GM12873 (cell line): Measurements from ENCODE around the gene ADARB2.

ENCODE experiments used
- CTCF ChIP-seq: IDR thresholded peaks from 2 replicates; pipeline ENCODE4 v1.5.1; 2012; ENCODE audit warnings: low read depth, mild to moderate bottlenecking, moderate library complexity, low read length, control low read depth; ENCODE audit not compliant: insufficient read depth; ENCODE audit errors: missing control alignments

Gene ADARB2

DNA sequence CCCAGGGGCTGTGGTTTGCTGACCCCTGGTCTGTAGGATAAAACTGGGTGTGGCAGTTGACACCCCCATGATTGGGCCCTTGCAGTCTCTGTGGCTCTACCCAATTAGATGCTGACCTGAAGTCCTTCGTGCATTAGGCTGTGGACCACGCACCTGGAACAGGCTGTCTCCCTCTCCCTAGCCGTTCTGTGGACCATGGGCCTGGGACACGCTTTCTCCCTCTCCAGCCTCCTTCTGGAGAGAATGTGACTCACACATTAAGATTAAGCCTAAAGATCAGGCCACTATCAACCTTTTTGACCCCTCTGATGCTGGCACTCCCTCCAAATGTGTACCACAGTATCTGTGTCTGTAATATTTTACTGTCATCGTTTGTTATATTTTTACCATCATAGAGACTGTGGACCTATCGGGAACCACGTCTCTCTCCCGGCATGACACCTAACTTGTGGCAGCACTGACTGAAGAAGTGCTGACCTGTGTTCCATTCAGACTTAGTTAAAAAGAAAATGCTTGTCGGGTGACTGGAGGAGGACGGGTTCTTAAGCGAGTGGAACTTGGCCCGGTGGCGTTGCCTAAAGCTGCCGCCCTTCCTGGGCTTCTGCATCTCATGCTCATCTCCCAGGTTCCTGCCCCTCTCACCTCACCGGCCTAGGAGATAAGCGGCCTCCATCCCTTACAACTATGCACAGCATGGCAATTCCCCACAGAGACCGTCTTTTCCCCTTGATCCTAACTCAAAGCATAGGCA, 588.3 kb downstream of the ADARB2 start:
- TF ChIP-seq CTCF, result no peak

DNA sequence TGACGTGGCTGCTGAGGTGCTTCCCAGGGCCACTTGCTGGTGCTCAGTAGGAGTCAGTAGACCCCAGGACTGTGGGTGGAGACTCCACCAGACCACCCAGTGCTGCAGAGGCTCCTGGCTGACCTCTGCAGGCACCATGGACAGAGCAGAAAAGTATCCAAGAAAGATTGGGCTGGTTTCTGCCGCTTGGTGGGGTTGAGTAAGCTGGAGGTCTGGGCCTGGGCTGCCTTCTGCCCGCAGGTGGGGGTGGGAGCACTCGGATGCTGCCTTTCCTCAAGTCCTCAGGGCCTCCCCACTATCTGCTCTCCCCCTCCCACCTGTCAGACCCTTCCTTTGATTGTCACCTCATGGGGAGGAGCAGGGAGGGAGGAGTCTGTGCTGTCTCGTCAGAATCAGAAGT, 589.5 kb downstream of the ADARB2 start:
- TF ChIP-seq CTCF, result no peak

DNA sequence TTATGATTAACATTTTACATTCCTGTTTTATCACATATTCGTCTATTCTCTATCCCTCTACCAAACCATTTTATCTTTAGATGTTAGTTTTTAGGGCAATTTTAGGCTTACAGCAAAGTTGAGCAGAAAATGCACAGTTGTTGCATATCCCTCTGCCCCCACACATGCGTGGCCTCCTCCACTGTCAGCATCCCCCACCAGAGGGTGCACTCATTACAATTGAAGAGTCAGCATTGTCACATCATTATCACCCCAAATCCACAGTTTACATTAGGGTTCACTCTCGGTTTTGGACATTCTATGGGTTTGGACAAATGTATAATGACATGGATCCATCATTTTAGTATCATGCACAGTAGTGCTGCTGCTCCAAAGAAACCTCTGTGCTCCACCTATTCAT, 594.7 kb downstream of the ADARB2 start:
- peak; percentile 61 for TF ChIP-seq CTCF

GRCh38 chr10:1141701-1142100, 595.6 kb downstream of the ADARB2 start:
- no peak for TF ChIP-seq CTCF

GRCh38 chr10:1141261-1141660, 596.1 kb downstream of the ADARB2 start:
- TF ChIP-seq CTCF, result no peak

DNA sequence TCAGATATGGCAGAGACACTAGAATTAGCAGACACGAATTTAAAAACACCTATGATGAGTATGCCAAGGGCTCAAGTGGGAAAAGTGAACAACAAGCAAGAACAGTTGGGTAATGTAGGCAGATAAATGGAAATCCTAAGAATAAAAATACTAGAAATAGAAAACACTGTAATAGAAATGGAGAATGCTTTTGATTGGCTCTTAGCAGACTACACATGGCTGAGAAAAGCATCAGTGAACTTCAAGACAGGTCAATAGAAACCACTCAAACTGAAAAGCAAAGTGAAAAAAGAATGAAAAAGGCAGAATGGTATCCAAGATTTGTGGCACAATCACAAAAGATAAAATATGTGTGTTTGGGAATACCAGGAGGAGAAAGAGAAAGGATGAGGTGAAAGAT, 598.8 kb downstream of the ADARB2 start:
- TF ChIP-seq CTCF, result no peak

DNA sequence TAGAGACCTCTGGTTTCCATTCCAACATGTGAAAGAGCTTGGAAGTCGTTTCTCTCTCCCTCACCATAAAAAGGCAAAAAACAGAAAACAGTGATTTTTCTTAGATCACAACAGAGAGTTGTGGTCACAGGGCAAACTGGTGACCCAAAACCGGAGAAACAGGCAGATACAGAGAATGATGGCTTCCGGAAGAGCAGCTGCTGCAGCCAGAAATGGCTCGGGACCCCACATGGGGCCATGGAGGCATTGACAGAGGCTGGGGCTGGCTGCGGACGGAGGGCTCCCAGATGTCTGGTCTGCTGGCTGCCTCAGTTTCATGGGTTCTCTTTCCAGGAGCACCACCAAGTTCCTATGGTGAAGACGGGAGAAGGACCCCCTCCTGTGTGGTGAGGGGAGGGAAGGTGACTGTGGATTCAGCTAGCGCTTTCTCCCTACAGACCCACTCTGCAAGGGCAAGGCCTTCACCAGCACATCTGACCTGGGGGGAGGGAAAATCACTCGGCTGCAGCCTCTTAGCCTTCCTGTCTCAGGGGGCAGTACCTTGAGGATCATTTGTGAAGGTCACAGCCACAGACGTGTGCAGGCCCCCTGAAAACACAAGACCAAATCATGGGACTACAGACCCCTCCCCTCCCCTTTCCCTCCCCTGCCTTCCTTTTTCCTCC, 599.7 kb downstream of the ADARB2 start:
- no peak for TF ChIP-seq CTCF
